Transverse colon (tissue), 4 donors: Measurements from ENCODE around the gene STBD1. TPM values are rescaled to one million over a fixed set of nuclear protein-coding genes. Genes with fewer than 3 reads are reported as not detected.
"Not testable (repeated sequence)": the region's sequence is repeated elsewhere in the genome, so short reads cannot be mapped to it uniquely, and the experiment has no call there.

Source experiments
- DNase-seq: peaks from one replicate; pipeline ENCODE4 v3.0.0-alpha.2; 2019
- H3K27ac ChIP-seq, 4 donors: fragments of 200-600 bp; sonication (generic); 2 replicates each; pipeline ENCODE4 v1.5.1; 2016 to 2018; ENCODE audit warnings: inconsistent platforms in 4 of 4
- H3K27me3 ChIP-seq: fragments of 200-600 bp; sonication (generic); 2 replicates; pipeline ENCODE4 v1.5.1; 2017; ENCODE audit warnings: inconsistent platforms
- H3K36me3 ChIP-seq, 4 donors: fragments of 200-600 bp; sonication (generic); 2 replicates each; pipeline ENCODE4 v1.5.1; 2017 to 2019; ENCODE audit warnings: inconsistent platforms in 4 of 4
- H3K4me1 ChIP-seq, 4 donors: fragments of 200-600 bp; sonication (generic); 2 replicates each; pipeline ENCODE4 v1.5.1; 2017 to 2020; ENCODE audit warnings: inconsistent platforms in 4 of 4
- H3K4me3 ChIP-seq, 4 donors: fragments of 200-600 bp; sonication (generic); 1 replicate in 1 of 4; 2 replicates in 3 of 4; pipeline versions ENCODE4 v1.5.1 to v1.6.1; 2017 to 2019; ENCODE audit warnings: inconsistent platforms in 4 of 4
- H3K9me3 ChIP-seq, 2 donors: fragments of 200-600 bp; sonication (generic); 2 replicates each; pipeline ENCODE4 v1.5.1; 2017 to 2019; ENCODE audit warnings: inconsistent platforms in 2 of 2
- CTCF ChIP-seq, 5 experiments: fragments of 200-600 bp in 3 of 5; fragments of 450-650 bp in 2 of 5; sonication (generic) in 3 of 5; IDR thresholded peaks; 1 replicate in 2 of 5; 2 replicates in 3 of 5; pipeline ENCODE4 v1.5.1; 2016 to 2017; ENCODE audit warnings: antibody characterized with exemption in 5 of 5, inconsistent platforms in 3 of 5, mild to moderate bottlenecking in 2 of 5, moderate library complexity in 1 of 5
- EP300 ChIP-seq: sonication (generic); formaldehyde crosslinking; IDR thresholded peaks from one replicate; pipeline ENCODE4 v1.6.1; 2017; ENCODE audit warnings: antibody characterized with exemption, low read depth
- POLR2A ChIP-seq: fragments of 450-650 bp; IDR thresholded peaks from one replicate; pipeline ENCODE4 v1.6.1; 2016; ENCODE audit warnings: antibody characterized with exemption, mild to moderate bottlenecking, moderate library complexity
- POLR2AphosphoS5 ChIP-seq, 3 donors: sonication (generic); formaldehyde crosslinking; IDR thresholded peaks; one replicate each; pipeline ENCODE4 v1.6.1; 2016; ENCODE audit warnings: antibody characterized with exemption in 3 of 3
- WGBS, 2 donors: methylation state at CpG; one replicate each; pipeline ENCODE4 v1.1.5; 2018; ENCODE audit warnings: low coverage in 1 of 2; 5-methylcytosine and 5-hydroxymethylcytosine counted together
- in situ Hi-C, 4 donors: fragments of 200-750 bp; cut with MboI; loops; one replicate each; pipeline versions ENCODE4 v1.15.0 to v1.15.1; 2017; ENCODE audit warnings: low sequenced_read_pairs in 3 of 4, low pct_ligation_motif_present in 1 of 4, low pct_unique_long_range_greater_than_20kb in 1 of 4
- intact Hi-C: fragments of 100-400 bp; cut with DNase I; formaldehyde crosslinking; loops from one replicate; pipeline ENCODE4 v1.15.1; 2023; ENCODE audit warnings: low total_unique reads
- small RNA-seq, 4 donors: library from RNA; depleted of rRNA; stranded (forward); fragments of <200 nt; gene quantifications; one replicate each; pipeline ENCODE3, GENCODE V24; 2016
- total RNA-seq, 4 donors: library from RNA; depleted of rRNA; stranded (reverse); fragments of >200 nt; gene quantifications; one replicate each; pipeline ENCODE4 v1.1.0, GENCODE V29; 2016

The STBD1 gene
- total RNA-seq, 4 donors from 2014 or later = 5.4 to 48.7 (median 17.0) TPM

- no peak for TF ChIP-seq CTCF (IDR thresholded peaks at IDR 0.05)
- TF ChIP-seq POLR2A = no peak
- TF ChIP-seq POLR2AphosphoS5 (IDR thresholded peaks at IDR 0.05) = no peak
- peak; percentile 11 for DNase-seq
- H3K27ac ChIP-seq = no peak overlapping the region
- no peak overlapping the region for H3K4me3 ChIP-seq
- peaks cover 0 to 8% of the 10 kb centered on the region in 2 donors for H3K9me3 ChIP-seq
- WGBS, 2 donors = 60 to 64% methylated on average over 9 of the region's 9 CpGs
- H3K36me3 ChIP-seq = no peaks in the 10 kb centered on the region
- in situ Hi-C loops = loop anchor here in 1 of 4 donors (25.0 kb wide), 1 partner anchor 167 kb away; no protein-coding TSS in a partner anchor
- no peaks in the 10 kb centered on the region for H3K27me3 ChIP-seq
- no peaks in the 10 kb centered on the region for H3K4me1 ChIP-seq
- intact Hi-C loops = no loop called here
Observed at GRCh38 chr4:76354517-76355473, 48.3 kb downstream of the STBD1 start.

DNA sequence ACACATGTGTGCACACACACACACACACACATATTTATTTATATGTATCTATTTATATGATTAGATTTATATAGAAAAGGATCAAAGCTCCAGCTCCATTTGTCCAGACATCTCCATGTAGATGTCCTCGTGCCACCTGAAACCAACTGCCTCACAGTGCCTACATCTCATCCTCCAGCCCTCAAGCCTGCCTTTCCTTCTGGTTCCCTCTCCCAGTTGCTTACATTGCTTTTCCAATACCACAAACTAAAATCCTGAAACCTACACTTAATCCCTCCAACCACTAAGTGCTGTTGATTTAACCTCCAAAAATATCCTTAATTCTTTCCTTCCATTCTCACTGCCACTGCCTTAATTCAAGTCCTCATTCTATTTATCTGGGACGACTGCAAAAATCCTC, 51.4 kb downstream of the STBD1 start:
- peaks cover 0 to 13% of the 10 kb centered on the region in 2 donors for H3K9me3 ChIP-seq
- WGBS, 2 donors = 70 to 81% methylated on average over 2 of the region's 2 CpGs
- no peaks in the 10 kb centered on the region for H3K36me3 ChIP-seq
- TF ChIP-seq CTCF (IDR thresholded peaks at IDR 0.05) = no peak
- no peak for TF ChIP-seq EP300
- TF ChIP-seq POLR2A = no peak
- TF ChIP-seq POLR2AphosphoS5 (IDR thresholded peaks at IDR 0.05) = no peak
- no peak overlapping the region for H3K4me3 ChIP-seq
- H3K27ac ChIP-seq = no peak overlapping the region
- no peak for DNase-seq
- no peaks in the 10 kb centered on the region for H3K27me3 ChIP-seq
- in situ Hi-C loops = loop anchor here in 1 of 4 donors (25.0 kb wide), 1 partner anchor 171 kb away; no protein-coding TSS in a partner anchor
- no peaks in the 10 kb centered on the region for H3K4me1 ChIP-seq
- intact Hi-C loops = no loop called here

GRCh38 chr4:76359881-76360466, 53.4 kb downstream of the STBD1 start:
- H3K4me1 ChIP-seq, H3K27me3 ChIP-seq, DNase-seq, H3K36me3 ChIP-seq, intact Hi-C loops, H3K4me3 ChIP-seq, H3K27ac ChIP-seq: not testable (repeated sequence)
- peaks cover 0 to 13% of the 10 kb centered on the region in 2 donors for H3K9me3 ChIP-seq
- in situ Hi-C loops = loop anchor here in 1 of 4 donors (25.0 kb wide), 1 partner anchor 173 kb away; no protein-coding TSS in a partner anchor

Small RNA genes lying within 50 kb of the gene (small RNA-seq; reads per million reads assigned to genes)
- gene RNU6-1000P = 0 reads per million in 4 donors

Other genes with a start within 250 kb of the STBD1 start
- 1 to 10 TPM in 1 of 4 donors, under 1 TPM in 1, not detected in 2; 0.68 to 4.4 TPM for gene ART3, start 232.0 kb upstream of the STBD1 start, total RNA-seq
- 100 to 1,000 TPM in 1 of 4 donors, 10 to 100 TPM in 2, 1 to 10 TPM in 1; 7.0 to 142 (median 29.2) TPM for gene NUP54, start 158.3 kb upstream of the STBD1 start, total RNA-seq
- gene SCARB2, start 92.9 kb upstream of the STBD1 start, total RNA-seq = 100 to 1,000 TPM; 139 to 210 (median 194) TPM
- gene FAM47E, start 55.0 kb upstream of the STBD1 start, total RNA-seq = 1 to 10 TPM in 3 of 4 donors, under 1 TPM in 1; 0.20 to 7.8 (median 2.8) TPM
- gene CCDC158, start 114.4 kb downstream of the STBD1 start, total RNA-seq = under 1 TPM in 2 of 4 donors, not detected in 2; 0.16 to 0.55 TPM
- 100 to 1,000 TPM; 182 to 456 (median 437) TPM for gene SHROOM3, start 128.5 kb downstream of the STBD1 start, total RNA-seq